ENCODE results near the gene FTCDNL1.

- TF ChIP-seq CTCF (IDR thresholded peaks at IDR 0.05) (no peak), EZH2 (IDR thresholded peaks at IDR 0.05; ENCODE audit: borderline replicate concordance, insufficient read depth, low read depth, low read length, poor library complexity, severe bottlenecking) (no peak)
Measured at GRCh38 chr2:199754766-199755165, 96.2 kb downstream of the FTCDNL1 start.
